ENCODE measurements around the gene EIF4G2.

EIF4G2 gene

DNA sequence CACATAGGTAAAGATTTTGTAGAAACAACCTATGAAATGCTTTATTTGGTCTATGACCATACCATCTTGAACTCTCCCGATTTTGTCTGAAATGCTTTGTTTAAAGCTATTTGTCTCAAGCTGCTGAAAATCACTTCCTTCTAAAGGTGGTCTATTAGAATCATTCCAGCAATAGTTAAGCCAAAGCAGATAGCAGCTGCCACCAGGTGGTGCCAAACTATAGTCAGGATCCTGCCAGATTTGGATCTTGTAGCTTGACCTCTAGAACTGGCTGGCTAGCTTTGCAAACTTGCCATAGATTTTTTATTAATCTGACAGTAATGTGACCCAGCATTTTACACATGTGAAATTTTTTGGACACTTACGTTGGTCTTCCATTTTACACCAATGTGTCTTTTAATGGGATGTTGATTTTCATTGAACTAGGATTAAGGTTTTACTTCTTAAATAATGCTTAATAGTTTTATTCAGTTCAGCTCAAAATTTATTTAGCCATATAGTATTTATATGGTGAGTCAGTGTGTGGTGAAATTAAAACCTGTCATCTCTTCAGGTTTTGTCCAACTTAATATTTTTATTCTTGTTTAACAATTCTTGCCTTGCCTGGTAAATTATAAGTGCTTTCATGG, 38.0 kb downstream of the EIF4G2 start:
- peak in 1 of 2 experiments; percentile 56 for DNase-seq

DNA sequence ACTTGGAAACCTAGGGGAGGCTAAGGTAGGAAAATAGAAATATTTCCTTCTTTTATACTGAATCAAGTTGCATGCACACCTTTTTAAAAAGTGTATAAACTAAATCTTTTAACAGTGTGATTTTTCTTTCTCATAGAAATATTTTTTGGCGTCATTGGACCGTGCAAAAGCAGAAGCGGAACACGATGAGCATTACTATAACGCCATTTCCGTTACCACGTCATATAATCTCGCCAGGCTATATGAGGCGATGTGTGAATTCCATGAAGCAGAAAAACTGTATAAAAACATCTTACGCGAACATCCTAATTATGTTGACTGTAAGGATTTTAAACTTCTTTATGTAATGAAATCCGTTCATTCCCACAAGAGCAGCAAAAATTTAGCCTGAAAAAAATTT, 44.3 kb downstream of the EIF4G2 start:
- no peak for DNase-seq

DNA sequence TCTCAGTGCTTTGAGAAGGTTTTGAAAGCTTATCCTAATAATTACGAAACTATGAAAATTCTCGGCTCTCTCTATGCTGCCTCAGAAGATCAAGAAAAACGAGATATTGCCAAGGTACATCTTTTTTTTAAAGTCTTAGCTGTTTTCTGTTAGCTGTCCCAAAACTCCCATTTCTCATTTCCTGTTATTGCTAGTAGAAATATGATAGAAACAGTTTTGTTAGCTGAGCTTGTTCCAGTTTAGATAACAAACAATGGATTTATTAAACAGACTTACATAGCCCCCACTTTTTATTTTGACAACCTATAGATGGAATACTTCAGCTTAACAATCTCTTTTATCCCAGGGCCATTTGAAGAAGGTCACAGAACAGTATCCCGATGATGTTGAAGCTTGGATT, 45.0 kb downstream of the EIF4G2 start:
- DNase-seq = no peak

DNA sequence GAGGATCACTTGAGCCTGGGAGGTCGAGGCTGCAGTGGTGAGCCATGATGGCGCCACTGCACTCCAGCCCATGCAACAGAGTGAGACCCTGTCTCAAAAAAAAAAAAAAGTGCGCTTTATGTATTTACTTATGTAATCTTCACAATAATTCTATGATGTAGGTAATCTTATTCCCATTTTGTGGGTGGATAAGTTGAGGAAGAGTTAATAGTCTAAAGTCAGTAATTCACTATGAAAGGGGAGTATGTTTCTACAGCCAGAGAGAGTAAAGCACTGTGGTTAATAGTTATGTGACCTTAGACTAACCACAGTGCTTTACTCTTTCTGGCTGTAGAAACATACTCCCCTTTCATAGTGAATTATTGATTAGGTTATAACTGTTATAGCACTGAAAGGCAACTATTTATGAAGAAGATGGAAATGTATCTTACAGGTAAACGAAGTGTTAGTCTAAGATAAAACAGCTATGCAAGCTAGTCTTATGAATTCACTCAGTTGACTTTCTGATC, 45.8 kb downstream of the EIF4G2 start:
- DNase-seq = no peak

DNA sequence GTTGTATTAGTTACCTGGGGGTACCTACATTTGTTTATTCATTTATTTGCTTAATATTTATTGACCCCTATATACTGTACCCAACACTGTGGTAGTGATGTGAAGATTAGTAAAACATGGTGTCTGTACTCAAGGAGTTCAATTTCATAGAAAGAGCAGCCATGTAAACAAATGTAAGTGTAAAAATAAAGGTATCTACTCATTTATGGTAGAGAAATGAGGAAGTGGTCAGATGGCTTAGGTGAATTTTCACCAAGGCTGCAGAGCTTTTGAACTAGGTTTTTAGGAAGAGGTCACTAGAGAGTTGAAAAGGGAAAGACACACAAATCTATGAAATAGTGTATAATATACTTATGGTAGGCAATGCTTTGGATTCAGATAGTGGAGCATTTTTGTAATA, 46.5 kb downstream of the EIF4G2 start:
- DNase-seq = no peak

DNA sequence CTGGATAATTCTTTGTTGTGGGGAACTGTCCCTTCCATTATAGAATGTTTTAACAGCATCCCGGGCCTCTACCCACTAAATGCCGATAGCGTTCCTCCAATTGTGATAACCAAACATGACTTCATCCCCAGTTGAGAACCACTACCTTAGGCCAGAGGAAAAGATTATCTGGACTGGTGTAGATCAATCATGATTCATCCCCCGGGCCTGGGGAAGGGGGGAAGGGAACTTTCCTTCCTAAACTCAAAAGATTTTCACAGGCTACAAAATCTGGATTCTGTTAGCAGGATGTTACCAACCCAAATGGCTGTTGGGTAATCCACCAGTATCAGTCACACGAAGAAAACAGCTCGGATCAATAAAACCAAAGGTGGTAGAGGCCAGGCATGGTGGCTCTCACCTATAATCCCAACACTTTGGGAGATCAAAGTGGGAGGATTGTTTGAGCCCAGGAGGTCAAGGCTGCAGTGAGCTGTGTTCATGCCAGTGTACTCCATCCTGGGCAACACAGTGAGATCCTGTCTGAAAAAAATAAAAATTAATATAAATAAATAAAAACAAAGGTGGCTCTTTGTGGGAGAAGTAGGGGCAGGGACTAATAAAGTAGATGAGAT, 47.5 kb downstream of the EIF4G2 start:
- DNase-seq = no peak

DNA sequence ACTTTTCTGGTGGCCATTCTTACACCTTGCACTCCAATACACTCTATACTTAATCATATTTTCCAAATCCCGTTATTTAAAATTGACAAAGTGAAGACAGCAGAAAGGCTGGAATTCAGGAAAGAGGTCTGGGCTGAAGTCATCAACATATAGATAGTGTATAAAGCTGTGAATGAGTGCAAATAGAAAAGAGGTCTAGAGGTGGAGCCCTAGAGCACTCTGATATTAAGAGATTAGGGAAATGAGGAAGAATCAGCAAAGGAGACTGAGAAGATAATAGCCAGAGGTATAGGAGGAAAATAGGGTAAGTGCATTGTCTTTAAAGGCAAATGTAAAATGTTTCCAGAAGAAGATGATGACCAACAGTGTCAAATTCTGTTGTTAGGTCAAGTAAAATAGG, 49.8 kb downstream of the EIF4G2 start:
- peak in 1 of 2 experiments; percentile 33 for DNase-seq

DNA sequence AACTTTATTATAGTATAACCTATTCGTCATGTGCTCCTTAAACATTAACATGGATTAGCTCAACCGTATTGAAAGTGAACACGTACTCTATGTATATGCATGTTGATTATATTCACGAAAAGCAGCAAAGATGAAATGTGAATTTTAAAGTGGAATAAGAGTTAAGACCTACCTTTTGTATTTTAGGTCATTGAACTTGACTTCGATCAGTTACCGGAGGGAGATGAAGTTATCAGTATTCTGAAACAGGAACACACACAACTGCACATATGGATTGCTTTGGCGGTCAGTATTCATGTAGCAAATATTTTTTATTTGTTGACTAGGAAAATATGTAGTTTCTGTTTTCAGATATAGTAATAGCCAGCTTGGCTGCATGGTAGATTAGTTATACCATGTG, 56.2 kb downstream of the EIF4G2 start:
- no peak for DNase-seq

DNA sequence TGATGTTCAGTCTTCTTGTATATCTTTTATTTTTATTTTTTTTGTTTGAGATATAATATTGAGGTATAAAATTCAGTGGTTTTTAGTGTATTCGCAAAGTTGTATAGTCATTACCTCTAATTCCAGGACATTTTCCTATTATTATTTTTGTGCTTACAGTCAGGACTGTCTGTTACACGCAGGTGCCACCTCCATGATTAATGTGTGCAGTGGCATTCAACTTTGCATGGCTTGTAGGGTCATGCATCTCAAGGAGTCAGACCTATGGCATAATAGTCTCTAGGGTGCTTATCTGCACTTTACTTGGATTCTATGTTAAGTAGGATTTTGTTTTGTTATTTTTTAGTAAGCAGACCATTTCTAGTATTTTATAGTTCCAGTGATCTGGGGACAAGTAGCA, 56.7 kb downstream of the EIF4G2 start:
- DNase-seq = peak in 1 of 2 experiments; percentile 24

DNA sequence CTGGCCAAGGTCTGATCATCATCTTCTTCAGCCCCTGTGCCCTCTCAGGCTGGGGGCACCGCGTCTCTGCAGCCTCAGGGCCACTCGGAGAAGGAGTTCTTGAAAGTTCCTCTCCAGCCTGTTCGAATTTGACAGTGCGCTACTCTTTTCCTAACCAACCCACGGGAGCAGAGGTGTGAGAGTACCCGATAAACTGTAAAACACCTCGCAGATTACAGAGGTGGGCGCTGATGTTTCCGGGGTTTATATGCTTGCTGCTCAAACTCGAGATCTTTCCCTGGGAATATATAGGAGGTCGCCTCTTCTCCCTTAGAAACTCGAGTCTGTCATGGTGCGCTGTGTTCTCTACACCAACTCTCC, 57.2 kb downstream of the EIF4G2 start:
- peak in 1 of 2 experiments; percentile 55 for DNase-seq

DNA sequence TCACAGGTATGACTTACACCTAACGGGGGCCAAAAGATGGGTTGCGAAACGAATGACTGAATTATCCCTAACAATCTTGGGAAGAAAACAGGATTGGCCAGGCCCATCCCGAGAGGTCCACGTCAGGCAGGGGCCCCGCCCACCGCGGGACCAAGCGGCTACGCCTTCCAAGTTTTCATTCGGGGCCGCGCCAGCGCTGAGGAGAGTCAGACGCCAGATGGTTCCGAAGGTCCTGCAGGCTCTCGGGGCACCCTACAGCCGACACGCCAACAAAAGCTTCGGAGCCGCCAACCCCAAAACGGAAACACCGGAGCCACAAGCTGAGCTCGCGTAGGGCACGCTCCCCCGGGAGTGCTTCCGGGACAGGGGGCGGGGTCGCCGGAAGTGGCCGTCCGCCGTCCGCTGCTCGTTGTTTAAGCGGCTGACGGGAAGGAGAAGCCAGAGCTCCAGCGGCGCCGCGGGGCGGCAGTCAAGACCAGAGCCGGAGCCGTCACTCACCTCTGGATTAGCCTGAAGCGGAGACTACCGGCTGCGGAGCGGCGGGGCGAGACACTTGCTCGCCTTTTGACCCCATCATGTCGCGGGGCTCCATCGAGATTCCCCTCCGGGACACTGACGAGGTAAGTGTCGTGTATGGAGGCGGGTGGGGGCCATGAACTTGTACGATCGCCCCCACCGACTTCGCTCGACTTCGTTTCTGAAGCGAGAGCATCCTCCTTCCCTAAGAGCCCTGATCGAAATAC, 57.7 kb downstream of the EIF4G2 start, which contains the start of gene CTR9:
TSS of gene CTR9 (plus strand) at position 409 of the 743 bp plus-strand sequence. CDS start at position 576, 167 bp downstream.
- DNase-seq = peak; percentile 93 to 96

DNA sequence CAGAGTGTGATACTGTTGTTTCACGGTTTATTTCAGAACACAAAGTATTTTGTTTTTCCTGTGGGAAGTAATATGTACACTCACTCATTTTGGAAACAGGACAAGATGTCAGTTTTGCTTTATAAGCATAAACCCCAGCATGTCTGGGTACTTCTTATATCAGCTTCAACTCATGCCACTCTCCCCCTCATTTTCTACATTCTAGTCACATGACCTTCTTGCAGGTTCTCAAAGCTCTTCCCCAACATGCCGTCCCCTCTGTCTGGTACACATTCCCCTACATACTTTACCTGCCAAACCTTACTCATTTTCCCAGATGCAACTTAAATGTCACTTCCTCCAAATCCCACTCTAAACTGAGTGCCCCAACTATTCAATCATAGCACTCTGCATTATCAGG, 59.2 kb downstream of the EIF4G2 start:
- DNase-seq = no peak

DNA sequence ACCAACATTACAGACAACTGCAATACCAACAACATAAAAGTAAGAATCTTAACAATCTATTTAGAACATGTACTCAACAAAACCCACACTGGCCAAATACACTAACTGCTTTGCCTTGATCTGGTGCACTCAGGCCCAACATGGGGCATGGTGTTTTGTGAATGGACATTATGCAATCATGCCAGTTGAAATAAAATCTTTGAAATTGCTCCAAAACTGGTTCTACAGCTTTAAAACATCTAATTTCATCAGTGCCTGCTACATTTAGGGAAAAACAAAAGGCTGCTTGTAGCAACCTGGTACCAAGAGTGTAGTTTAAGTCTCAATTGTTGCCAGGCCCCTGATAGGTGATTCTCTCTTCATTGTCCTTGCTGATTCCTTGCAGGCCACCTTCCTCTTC, 61.0 kb downstream of the EIF4G2 start:
- DNase-seq = no peak
